GM10266 (cell line): ENCODE results near the gene ING5.

ENCODE experiments used
- DNase-seq: peaks from one replicate; pipeline ENCODE4 v3.0.0; 2012; ENCODE audit errors: extremely low spot score
- TF ChIP-seq, protein P1 (sequence below): IDR thresholded peaks from 2 replicates; pipeline ENCODE4 v1.5.1; 2012; ENCODE audit warnings: mild to moderate bottlenecking, low read depth; ENCODE audit not compliant: control insufficient read depth, insufficient read depth; ENCODE audit errors: missing control alignments

Gene ING5

DNA sequence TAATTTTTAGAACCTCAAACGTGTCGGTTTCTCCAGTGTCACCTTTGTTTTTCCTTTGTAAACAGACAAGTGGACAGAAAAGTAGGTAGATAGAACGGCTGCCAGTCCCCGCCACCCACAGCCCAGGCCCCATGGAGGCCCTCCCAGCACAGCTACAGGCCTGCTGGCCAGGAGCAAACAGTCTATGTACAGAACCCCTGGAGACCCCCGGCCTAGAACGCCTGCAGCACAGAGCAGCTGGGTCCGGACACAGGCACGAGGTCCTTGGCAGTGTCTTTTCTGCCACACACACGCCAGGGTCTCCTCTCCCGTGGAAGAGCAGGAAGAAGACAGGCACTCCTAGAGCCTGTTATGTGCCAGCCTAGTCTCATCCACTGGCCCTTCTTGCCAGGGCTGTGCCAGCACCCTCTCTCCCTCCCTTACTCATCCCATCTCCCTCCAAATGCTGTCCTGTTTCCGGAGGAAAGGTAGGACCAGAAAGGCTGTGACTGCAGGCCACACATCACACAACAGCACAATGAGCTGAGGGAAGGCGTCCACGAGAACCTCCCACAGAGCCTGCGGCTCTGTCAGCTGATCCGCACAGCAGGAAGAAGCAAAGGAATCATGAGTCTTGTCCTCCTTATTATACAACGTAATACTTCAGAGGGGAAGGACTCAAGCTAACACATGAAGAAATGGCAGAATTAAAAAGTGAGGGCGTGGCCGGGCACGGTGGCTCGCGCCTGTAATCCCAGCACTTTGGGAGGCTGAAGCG lies 22.9 kb upstream of the ING5 start:
- TF ChIP-seq, protein P1, sequence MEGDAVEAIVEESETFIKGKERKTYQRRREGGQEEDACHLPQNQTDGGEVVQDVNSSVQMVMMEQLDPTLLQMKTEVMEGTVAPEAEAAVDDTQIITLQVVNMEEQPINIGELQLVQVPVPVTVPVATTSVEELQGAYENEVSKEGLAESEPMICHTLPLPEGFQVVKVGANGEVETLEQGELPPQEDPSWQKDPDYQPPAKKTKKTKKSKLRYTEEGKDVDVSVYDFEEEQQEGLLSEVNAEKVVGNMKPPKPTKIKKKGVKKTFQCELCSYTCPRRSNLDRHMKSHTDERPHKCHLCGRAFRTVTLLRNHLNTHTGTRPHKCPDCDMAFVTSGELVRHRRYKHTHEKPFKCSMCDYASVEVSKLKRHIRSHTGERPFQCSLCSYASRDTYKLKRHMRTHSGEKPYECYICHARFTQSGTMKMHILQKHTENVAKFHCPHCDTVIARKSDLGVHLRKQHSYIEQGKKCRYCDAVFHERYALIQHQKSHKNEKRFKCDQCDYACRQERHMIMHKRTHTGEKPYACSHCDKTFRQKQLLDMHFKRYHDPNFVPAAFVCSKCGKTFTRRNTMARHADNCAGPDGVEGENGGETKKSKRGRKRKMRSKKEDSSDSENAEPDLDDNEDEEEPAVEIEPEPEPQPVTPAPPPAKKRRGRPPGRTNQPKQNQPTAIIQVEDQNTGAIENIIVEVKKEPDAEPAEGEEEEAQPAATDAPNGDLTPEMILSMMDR = no peak

DNA sequence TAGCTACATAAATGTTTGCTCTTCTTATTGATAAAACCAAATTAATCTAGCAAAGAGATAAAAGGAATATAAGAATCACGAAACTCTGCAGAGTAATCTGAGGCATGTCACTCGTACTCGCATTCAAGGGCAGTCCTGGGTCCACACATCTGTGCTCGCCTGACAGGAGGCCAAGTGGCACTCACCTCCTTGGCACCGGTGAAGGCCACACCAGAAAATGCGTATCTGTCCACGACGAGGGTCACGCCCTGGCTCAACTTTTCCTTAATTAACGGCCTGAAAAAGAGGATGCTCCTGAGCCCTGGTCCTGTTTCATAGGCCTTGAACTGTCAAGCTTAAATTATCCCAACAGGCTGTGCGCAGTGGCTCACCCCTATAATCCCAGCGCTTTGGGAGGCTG lies 21.8 kb upstream of the ING5 start:
- TF ChIP-seq, protein P1 = no peak
- no peak for DNase-seq

More for the DNA sequence above, 22.9 kb upstream of the ING5 start:
- no peak for DNase-seq

DNA sequence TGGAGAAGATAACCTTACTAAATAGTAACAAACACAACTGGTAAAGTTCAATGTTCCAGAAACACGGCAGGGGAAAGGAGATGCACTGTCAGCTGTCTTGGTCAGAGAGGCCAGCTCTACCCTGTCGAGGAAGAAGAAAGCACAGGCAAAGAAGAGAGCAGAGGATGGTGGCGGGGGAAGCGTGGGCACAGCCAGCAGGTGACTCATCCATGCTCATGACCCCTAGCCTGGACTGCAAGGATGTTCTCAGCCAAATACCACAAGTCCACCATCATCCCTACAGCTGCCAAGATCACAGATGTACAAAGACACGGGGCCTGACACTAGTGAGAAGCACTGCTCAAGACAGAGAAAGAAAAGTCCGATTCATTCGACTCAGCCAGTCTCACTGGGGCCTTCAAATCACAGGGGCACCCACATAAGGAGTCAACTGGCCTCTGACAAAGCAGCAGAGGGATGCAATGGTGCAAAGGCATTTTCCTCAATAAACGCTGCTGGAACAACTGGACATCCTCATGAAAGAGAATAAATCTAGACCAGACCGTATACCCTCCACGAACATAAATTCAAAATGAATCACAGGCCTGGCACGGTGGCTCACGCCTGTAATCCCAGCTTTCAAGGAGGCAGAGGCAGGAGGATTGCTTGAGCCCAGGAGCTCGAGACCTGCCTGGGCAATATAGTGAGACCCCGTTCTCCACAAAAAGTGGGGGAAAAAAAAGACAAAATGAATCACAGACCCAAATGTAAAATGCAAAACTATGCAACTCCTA lies 20.8 kb upstream of the ING5 start:
- TF ChIP-seq, protein P1 = no peak
- DNase-seq = no peak

DNA sequence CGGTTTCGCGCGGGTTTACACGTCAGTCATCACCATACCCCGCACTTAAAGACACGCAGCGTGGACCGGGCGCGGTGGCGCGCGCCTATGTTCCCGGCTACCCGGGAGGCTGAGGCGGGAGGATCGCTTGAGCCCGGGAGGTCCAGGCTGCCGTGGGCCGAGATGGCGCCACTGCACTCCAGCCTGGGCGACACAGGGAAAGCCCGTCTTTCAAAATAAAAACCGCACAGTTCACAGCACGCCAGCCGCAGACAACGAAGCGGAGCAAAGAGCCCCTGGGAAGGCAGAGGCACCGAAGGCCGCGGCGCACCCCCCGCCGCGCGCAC lies 15.6 kb upstream of the ING5 start:
- no peak for DNase-seq
- TF ChIP-seq, protein P1 = no peak

DNA sequence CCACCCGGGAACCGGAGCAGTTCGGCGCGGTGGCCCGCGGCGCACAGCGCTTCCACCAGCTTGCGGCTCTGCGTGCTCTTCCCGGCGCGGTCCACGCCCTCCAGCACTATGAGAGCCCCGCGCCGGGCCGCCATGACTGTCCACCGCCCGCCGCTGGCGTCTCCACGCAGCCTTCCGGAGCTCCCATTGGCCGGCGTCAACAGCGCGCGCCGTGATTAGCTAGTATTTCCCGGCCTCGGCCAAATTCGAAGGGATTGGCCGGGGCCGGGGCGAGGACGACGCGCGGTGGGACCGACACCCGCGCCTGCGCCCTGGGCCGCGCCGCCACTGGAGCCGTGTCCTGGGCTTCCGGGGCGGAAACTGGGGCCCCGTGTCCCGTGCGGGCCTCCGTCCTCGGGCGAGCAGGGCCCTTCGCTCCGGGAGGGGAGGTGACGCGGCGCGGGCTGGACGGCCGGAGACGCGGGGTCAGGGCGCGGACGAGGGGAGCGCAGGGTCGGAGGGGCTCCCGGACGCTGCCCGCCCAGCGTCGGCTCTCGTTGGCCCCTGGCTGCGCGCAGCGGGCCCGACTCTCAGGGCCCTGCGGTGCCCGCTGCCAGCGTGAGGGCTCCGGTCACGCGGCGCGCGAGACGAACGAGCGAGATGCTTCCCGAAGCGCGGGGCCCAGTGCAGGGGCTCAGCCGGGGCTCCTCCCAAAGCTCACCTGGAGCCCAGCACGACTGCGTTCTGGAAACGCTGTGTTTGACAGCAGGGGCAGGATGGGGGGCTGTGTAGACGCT lies 15.0 kb upstream of the ING5 start, which contains the start of gene DTYMK:
TSS of gene DTYMK (minus strand) at position 166 of the 776 bp plus-strand sequence. CDS start at position 134, 32 bp downstream.
- TF ChIP-seq, protein P1 = no peak

DNA sequence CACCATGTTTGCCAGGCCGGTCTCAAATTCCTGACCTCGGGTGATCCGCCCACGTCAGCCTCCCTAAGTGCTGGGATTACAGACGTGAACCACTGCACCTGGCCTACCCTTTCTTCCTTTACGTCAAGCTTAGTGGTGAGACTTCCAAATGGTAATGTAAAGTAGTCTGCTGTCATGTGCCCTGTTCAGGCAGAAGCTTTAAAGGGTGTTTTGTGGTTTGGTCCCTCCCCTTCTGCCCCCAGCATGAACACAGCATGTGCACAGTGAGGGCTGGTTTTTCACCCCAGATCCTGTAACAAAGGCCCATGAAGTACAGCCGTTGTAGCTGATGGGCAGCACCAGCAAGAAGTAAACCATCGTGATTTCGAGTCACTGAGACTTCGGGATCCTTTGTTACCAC lies 12.5 kb upstream of the ING5 start:
- no peak for DNase-seq
- TF ChIP-seq, protein P1 = no peak

More for the DNA sequence above, 15.0 kb upstream of the ING5 start, which contains the start of gene DTYMK:
- peak; percentile 99 for DNase-seq
